ENCODE data around the gene EXT2. TPM values are rescaled to one million over a fixed set of nuclear protein-coding genes. Genes with fewer than 3 reads are reported as not detected.

EXT2 gene
- total RNA-seq, 1 experiment from 2014 or later, result 42.8 TPM

GRCh38 chr11:44189986-44190882, 94.8 kb downstream of the EXT2 start (continued):
- TF ChIP-seq CBX3 (IDR thresholded peaks at IDR 0.05; ENCODE audit: low read depth) (no peak), FOSL1 (IDR thresholded peaks at IDR 0.05; ENCODE audit: low read depth) (no peak), POLR2AphosphoS5 (IDR thresholded peaks at IDR 0.05; ENCODE audit: low read depth, low read length) (no peak), ELF1 (IDR thresholded peaks at IDR 0.05; ENCODE audit: borderline replicate concordance, low read depth) (no peak), SP1 (IDR thresholded peaks at IDR 0.05; ENCODE audit: low read depth) (no peak)

GRCh38 chr11:44190883-44191230, 95.4 kb downstream of the EXT2 start:
- CTCF ChIA-PET, result no interaction called here

More at GRCh38 chr11:44190883-44191230, 95.4 kb downstream of the EXT2 start:
- Histone ChIP-seq H3K27ac (ENCODE audit: low read depth, low read length) (no peak overlapping the region), H3K4me3 (replicated peaks in 1 of 2; ENCODE audit: low read depth in 1 of 2, low read length in 2 of 2) (no peak overlapping the region), H4K20me1 (ENCODE audit: insufficient read depth) (no peaks in the 10 kb centered on the region), H3K79me2 (ENCODE audit: insufficient read depth, low read length) (no peaks in the 10 kb centered on the region), H3K9ac (ENCODE audit: low read length) (no peak overlapping the region), H3K4me2 (ENCODE audit: low read length) (no peak overlapping the region), H3K36me3 (ENCODE audit: control insufficient read depth in 1 of 2, insufficient read depth in 2 of 2, low read length in 2 of 2) (peaks cover 0 to 4% of the 10 kb centered on the region in 2 experiments; a peak in 1 of 4 replicates), H3K27me3 (ENCODE audit: insufficient read depth, low read length) (no peaks in the 10 kb centered on the region), H2AFZ (ENCODE audit: low read depth, low read length, poor library complexity, severe bottlenecking) (no peak overlapping the region), H3K9me2 (ENCODE audit: insufficient read depth) (no peaks in the 10 kb centered on the region), H3K9me3 (ENCODE audit: control insufficient read depth in 1 of 2, insufficient read depth in 1 of 2, low read depth in 1 of 2, low read length in 2 of 2) (peaks cover 0 to 9% of the 10 kb centered on the region in 2 experiments; a peak in 2 of 4 replicates), H3K4me1 (ENCODE audit: control insufficient read depth in 1 of 2, insufficient read depth in 2 of 2, low read length in 2 of 2) (no peaks in the 10 kb centered on the region)
- ATAC-seq (no peak), DNase-seq (ENCODE audit: low read depth, low spot score) (no peak)
- BruUV-seq (replicated peaks), result no TSS peak
- TF ChIP-seq EGR1 (IDR thresholded peaks at IDR 0.05; ENCODE audit: low read depth) (no peak), TCF7L2 (IDR thresholded peaks at IDR 0.05; ENCODE audit: borderline replicate concordance, extremely low read depth, insufficient read depth, insufficient read length) (no peak), ATF3 (IDR thresholded peaks at IDR 0.05) (no peak), CEBPB (IDR thresholded peaks at IDR 0.05; ENCODE audit: low read depth) (no peak)
- POLR2A ChIA-PET, result no interaction called here
- RAD21 ChIA-PET (ENCODE audit: low non-redundant PET in 1 of 2, low total read pairs in 2 of 2, uncharacterized antibody in 2 of 2, unreplicated experiment in 2 of 2), result no interaction called here
- intact Hi-C loops (cut with micrococcal nuclease), result no loop called here
